RWPE1 (cell line): ENCODE results near the gene SMC2.

Experiments
- CTCF ChIA-PET: fragments of 350-600 bp; sonication (Branson Sonifier 250); formaldehyde crosslinking; extraction: SDS; loops from one replicate; lab custom pipeline; 2021; lab: Yijun Ruan, JAX
- POLR2A ChIA-PET: fragments of 400-600 bp; formaldehyde crosslinking; extraction: SDS; loops from one replicate; lab custom pipeline; 2020; ENCODE audit warnings: antibody characterized with exemption; ENCODE audit not compliant: low non-redundant PET; lab: Yijun Ruan, JAX
- DNase-seq: peaks from one replicate; pipeline ENCODE4 v3.0.0; 2012; ENCODE audit warnings: low spot score
- H3K27ac ChIP-seq: fragments of 450-650 bp; 2 replicates; pipeline ENCODE4 v1.5.1; 2017
- TF ChIP-seq, protein P1 (sequence below): fragments of 450-650 bp; conservative IDR thresholded peaks from 2 replicates; pipeline ENCODE4 v1.5.1; 2017; ENCODE audit warnings: low read depth, mild to moderate bottlenecking

SMC2 gene

DNA sequence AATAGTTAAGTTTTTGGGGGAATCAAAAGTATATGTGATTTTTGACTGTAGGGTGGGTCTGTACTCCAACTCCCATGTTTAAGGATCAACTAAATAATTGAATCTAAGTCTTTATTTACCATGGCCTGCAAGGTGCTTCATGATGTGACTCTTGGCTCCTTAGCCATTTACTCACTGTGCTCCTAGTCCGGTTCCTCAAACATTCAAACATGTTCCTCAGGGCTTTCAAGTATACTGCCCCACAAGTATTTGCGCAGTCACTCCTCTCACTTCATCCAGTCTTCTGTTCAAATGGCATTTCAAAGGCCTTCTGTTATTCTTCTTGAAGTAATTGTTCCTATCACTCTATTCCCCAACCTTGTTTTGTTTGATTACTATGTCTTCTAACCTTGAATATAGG is 16.4 kb downstream of the SMC2 start:
- DNase-seq, result no peak
- CTCF ChIA-PET, result no interaction called here
- TF ChIP-seq, protein P1, sequence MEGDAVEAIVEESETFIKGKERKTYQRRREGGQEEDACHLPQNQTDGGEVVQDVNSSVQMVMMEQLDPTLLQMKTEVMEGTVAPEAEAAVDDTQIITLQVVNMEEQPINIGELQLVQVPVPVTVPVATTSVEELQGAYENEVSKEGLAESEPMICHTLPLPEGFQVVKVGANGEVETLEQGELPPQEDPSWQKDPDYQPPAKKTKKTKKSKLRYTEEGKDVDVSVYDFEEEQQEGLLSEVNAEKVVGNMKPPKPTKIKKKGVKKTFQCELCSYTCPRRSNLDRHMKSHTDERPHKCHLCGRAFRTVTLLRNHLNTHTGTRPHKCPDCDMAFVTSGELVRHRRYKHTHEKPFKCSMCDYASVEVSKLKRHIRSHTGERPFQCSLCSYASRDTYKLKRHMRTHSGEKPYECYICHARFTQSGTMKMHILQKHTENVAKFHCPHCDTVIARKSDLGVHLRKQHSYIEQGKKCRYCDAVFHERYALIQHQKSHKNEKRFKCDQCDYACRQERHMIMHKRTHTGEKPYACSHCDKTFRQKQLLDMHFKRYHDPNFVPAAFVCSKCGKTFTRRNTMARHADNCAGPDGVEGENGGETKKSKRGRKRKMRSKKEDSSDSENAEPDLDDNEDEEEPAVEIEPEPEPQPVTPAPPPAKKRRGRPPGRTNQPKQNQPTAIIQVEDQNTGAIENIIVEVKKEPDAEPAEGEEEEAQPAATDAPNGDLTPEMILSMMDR, result no peak
- H3K27ac ChIP-seq, result no peak overlapping the region
- POLR2A ChIA-PET, result no interaction called here

DNA sequence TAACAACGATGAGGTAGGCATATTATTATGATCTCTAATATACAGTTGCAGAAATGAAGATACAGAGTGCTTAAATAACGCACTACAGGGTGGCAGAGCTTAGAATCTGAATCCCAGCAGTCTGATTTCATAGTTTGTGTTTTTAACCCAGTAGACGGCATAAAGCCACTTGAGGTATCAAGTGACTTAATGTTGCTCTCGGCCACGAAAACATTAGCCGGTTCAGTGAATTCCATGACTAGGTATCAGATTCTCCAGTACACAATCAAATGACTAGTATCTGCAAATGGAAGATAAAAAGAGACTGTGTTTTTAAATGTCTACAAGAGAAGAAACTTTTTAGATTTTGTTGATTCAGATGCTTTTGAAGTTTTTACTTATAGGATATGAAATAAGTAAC is 24.8 kb downstream of the SMC2 start:
- ChIA-PET POLR2A (no interaction called here), CTCF (no interaction called here)
- no peak overlapping the region for H3K27ac ChIP-seq
- TF ChIP-seq, protein P1, result no peak
- DNase-seq, result no peak

GRCh38 chr9:104121022-104121421 is 26.9 kb downstream of the SMC2 start:
- ChIA-PET CTCF (interaction anchor here (0.6 to 0.7 kb wide), 2 partner anchors 17 to 268 kb away, joined by 3 to 5 read pairs; no protein-coding TSS in a partner anchor), POLR2A (no interaction called here)
- TF ChIP-seq, protein P1, result no peak
- H3K27ac ChIP-seq, result no peak overlapping the region
- no peak for DNase-seq

DNA sequence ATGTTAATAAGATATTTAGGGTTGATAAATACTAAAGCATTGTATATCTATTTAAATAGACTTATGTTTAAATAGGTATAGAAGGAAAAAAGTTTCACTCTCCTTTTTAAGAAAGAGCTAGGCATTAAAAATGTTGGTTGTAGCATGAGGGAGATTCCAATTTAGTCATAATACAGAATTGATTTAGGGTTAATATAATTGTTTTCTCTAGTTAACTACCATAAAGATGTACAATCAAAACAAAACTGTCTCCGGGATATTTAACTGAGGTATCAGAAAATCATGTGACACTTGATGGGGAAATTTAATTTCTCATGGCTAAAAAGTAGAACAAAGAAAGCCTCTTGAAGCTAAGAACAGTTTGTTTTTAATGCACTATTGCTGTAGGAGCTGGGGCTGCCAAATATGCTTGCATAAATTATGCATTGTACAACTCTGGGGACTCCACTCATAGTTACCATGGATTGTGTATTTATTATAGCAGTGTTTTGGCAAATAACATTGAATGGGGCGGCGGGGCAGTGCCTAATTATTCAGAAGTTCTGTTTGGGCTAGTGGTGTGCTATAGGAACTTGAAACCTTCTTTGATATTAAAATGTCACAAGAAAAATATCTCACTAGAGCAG is 44.2 kb downstream of the SMC2 start:
- TF ChIP-seq, protein P1, result no peak
- DNase-seq, result no peak
- POLR2A ChIA-PET, result no interaction called here
- CTCF ChIA-PET, result no interaction called here
- H3K27ac ChIP-seq, result no peak overlapping the region

DNA sequence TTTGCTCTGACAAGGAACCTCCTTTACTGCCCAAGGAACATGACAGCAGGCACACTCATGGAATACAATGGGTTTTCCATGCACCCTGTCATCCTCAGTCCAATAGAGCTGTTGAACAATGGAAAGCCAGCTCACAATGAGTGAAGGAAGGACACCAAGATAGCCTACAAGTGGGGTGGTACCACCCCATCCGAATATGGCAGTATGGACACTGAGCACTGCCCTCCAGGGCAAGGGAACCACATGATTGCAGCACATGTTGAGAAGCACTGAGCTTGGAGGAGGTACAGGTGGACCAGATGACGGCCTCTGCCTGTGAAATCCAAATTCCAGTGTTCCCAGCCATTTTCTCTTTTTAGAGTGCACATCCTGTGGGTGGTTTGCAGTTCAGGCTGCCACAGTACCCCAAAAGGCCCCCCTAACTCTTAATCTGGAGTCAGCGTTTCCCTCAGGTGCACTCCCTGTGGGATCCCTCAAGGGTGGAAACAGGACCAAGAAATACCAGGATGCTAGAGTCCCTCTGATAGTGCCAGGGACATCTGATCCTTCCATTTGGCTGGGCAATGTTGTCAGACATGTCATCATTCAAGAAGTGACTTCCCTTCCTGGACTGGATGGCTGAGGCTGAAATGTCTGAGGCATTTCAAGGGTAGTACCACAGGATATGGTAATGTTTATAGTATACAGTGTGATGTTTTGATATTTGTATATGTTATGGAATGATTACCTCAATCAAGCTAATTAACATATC is 48.9 kb downstream of the SMC2 start:
- ChIA-PET CTCF (interaction anchor here (0.6 kb wide), 1 partner anchor 1181 kb away, joined by 3 read pairs; no protein-coding TSS in a partner anchor), POLR2A (no interaction called here)
- TF ChIP-seq, protein P1, result no peak
- H3K27ac ChIP-seq, result no peak overlapping the region
- no peak for DNase-seq

DNA sequence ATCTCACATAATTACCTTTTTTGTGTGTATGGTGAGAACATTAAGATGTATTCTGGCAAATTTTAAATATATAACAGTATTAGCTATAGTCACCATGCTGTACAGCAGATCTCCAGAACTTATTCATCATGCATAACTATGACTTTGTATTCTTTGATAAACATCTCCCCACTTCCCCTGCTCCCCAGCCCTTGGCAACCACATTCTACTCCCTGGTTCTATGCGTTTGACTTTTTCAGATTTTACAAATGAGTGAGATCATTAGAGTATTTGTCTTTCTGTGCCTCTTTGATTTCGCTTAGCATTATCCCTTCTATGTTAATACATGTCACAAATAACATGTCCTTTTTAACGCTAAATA is 49.4 kb downstream of the SMC2 start:
- DNase-seq, result no peak
- TF ChIP-seq, protein P1, result no peak
- POLR2A ChIA-PET, result no interaction called here
- CTCF ChIA-PET, result no interaction called here
- H3K27ac ChIP-seq, result no peak overlapping the region
